Gastroesophageal sphincter (tissue), 4 donors: ENCODE results near the gene CCL26. TPM values are rescaled to one million over a fixed set of nuclear protein-coding genes. Genes with fewer than 3 reads are reported as not detected.

ENCODE experiments used
- ATAC-seq: fragments of 150-250 bp; one replicate; pipeline ENCODE4 v1.9.1; 2016; ENCODE audit warnings: mild to moderate bottlenecking, moderate library complexity
- H3K27ac ChIP-seq, 4 donors: fragments of 200-600 bp; sonication (generic) in 3 of 4; 1 replicate in 3 of 4; 2 replicates in 1 of 4; pipeline ENCODE4 v1.5.1; 2016 to 2019
- H3K27me3 ChIP-seq: fragments of 200-600 bp; sonication (generic); one replicate; pipeline ENCODE4 v1.5.1; 2019
- H3K36me3 ChIP-seq, 2 donors: fragments of 200-600 bp; sonication (generic); one replicate each; pipeline ENCODE4 v1.5.1; 2019; ENCODE audit warnings: control low read depth in 1 of 2
- H3K4me1 ChIP-seq, 3 donors: fragments of 200-600 bp; sonication (generic); 1 replicate in 2 of 3; 2 replicates in 1 of 3; pipeline ENCODE4 v1.5.1; 2016 to 2019; ENCODE audit warnings: control low read depth in 2 of 3
- H3K4me3 ChIP-seq, 2 donors: fragments of 200-600 bp; sonication (generic); one replicate each; pipeline ENCODE4 v1.5.1; 2019; ENCODE audit warnings: mild to moderate bottlenecking in 1 of 2, moderate library complexity in 1 of 2
- H3K9me3 ChIP-seq, 3 donors: fragments of 200-600 bp; sonication (generic); one replicate each; pipeline ENCODE4 v1.5.1; 2017 to 2019; ENCODE audit warnings: control low read depth in 2 of 3
- CTCF ChIP-seq, 4 experiments: fragments of 200-600 bp in 2 of 4; fragments of 450-650 bp in 2 of 4; sonication (generic) in 1 of 4; IDR thresholded peaks; one replicate each; pipeline ENCODE4 v1.5.1; 2017 to 2019; ENCODE audit warnings: antibody characterized with exemption in 4 of 4, mild to moderate bottlenecking in 2 of 4, moderate library complexity in 2 of 4
- EP300 ChIP-seq: sonication (generic); formaldehyde crosslinking; IDR thresholded peaks from one replicate; pipeline ENCODE4 v1.6.1; 2017; ENCODE audit warnings: antibody characterized with exemption, mild to moderate bottlenecking
- POLR2A ChIP-seq, 2 donors: fragments of 450-650 bp; IDR thresholded peaks; one replicate each; pipeline ENCODE4 v1.6.1; 2017; ENCODE audit warnings: antibody characterized with exemption in 2 of 2, mild to moderate bottlenecking in 2 of 2, moderate library complexity in 1 of 2
- POLR2AphosphoS5 ChIP-seq: sonication (generic); formaldehyde crosslinking; IDR thresholded peaks from one replicate; pipeline ENCODE4 v1.6.1; 2017; ENCODE audit warnings: antibody characterized with exemption
- WGBS, 2 donors: methylation state at CpG; one replicate each; pipeline ENCODE4 v1.1.5; 2018; ENCODE audit warnings: low coverage in 1 of 2; 5-methylcytosine and 5-hydroxymethylcytosine counted together
- total RNA-seq, 4 donors: library from RNA; depleted of rRNA; stranded (reverse); fragments of >200 nt; gene quantifications; one replicate each; pipeline ENCODE4 v1.1.0, GENCODE V29; 2016

CCL26 gene
- total RNA-seq, 4 donors from 2014 or later: 0.58 to 0.67 TPM; not detected in 2

GRCh38 chr7:75811894-75812678, 40.1 kb upstream of the CCL26 start:
- Histone ChIP-seq H3K36me3 (no peaks in the 10 kb centered on the region), H3K9me3 (peaks cover 0 to 9% (median 0%) of the 10 kb centered on the region in 3 donors), H3K4me3 (no peak overlapping the region), H3K27me3 (no peaks in the 10 kb centered on the region), H3K4me1 (no peaks in the 10 kb centered on the region), H3K27ac (no peak overlapping the region)
- ATAC-seq: no peak
- WGBS, 2 donors: 73 to 100% methylated on average over 1 to 6 of the region's 11 CpGs
- no peak for TF ChIP-seq POLR2A (IDR thresholded peaks at IDR 0.05)
- no peak for TF ChIP-seq POLR2AphosphoS5
- TF ChIP-seq EP300: no peak
- no peak for TF ChIP-seq CTCF (IDR thresholded peaks at IDR 0.05)

GRCh38 chr7:75809396-75809795, 37.4 kb upstream of the CCL26 start:
- ATAC-seq: no peak
- Histone ChIP-seq H3K27ac (no peak overlapping the region), H3K4me1 (no peaks in the 10 kb centered on the region), H3K36me3 (no peaks in the 10 kb centered on the region), H3K4me3 (no peak overlapping the region), H3K27me3 (no peaks in the 10 kb centered on the region), H3K9me3 (peaks cover 0 to 23% (median 0%) of the 10 kb centered on the region in 3 donors)
- WGBS, 2 donors: 62 to 79% methylated on average over 6 of the region's 6 CpGs
- TF ChIP-seq EP300: no peak
- TF ChIP-seq POLR2A (IDR thresholded peaks at IDR 0.05): no peak
- no peak for TF ChIP-seq POLR2AphosphoS5

- Histone ChIP-seq H3K4me3 (no peak overlapping the region), H3K27me3 (no peaks in the 10 kb centered on the region), H3K9me3 (peaks cover 0 to 23% (median 0%) of the 10 kb centered on the region in 3 donors), H3K27ac (no peak overlapping the region), H3K36me3 (no peaks in the 10 kb centered on the region), H3K4me1 (no peaks in the 10 kb centered on the region)
- TF ChIP-seq CTCF (IDR thresholded peaks at IDR 0.05): no peak
- no peak for TF ChIP-seq EP300
- no peak for TF ChIP-seq POLR2A (IDR thresholded peaks at IDR 0.05)
- TF ChIP-seq POLR2AphosphoS5: no peak
- WGBS, 2 donors: 40 to 56% methylated on average over 2 to 6 of the region's 6 CpGs
- ATAC-seq: no peak
Measured at GRCh38 chr7:75808106-75808505, 36.1 kb upstream of the CCL26 start.

GRCh38 chr7:75807452-75807851, 35.4 kb upstream of the CCL26 start:
- no peak for TF ChIP-seq POLR2AphosphoS5
- H3K9me3 ChIP-seq: peaks cover 0 to 23% (median 0%) of the 10 kb centered on the region in 3 donors
- no peak overlapping the region for H3K27ac ChIP-seq
- no peak overlapping the region for H3K4me3 ChIP-seq
- H3K36me3 ChIP-seq: no peaks in the 10 kb centered on the region
- WGBS, 2 donors: 73 to 87% methylated on average over 9 of the region's 9 CpGs
- H3K27me3 ChIP-seq: no peaks in the 10 kb centered on the region
- no peak for ATAC-seq
- H3K4me1 ChIP-seq: no peaks in the 10 kb centered on the region

GRCh38 chr7:75806560-75807307, 34.7 kb upstream of the CCL26 start:
- Histone ChIP-seq H3K4me1 (no peaks in the 10 kb centered on the region), H3K9me3 (peaks cover 0 to 23% (median 0%) of the 10 kb centered on the region in 3 donors)
- WGBS, 2 donors: 96 to 100% methylated on average over 2 to 3 of the region's 4 CpGs

More at GRCh38 chr7:75806560-75807307, 34.7 kb upstream of the CCL26 start:
- TF ChIP-seq POLR2AphosphoS5: no peak
- TF ChIP-seq EP300: no peak
- TF ChIP-seq POLR2A (IDR thresholded peaks at IDR 0.05): no peak
- no peak for TF ChIP-seq CTCF (IDR thresholded peaks at IDR 0.05)
- no peak for ATAC-seq
- Histone ChIP-seq H3K36me3 (no peaks in the 10 kb centered on the region), H3K27me3 (no peaks in the 10 kb centered on the region), H3K27ac (no peak overlapping the region), H3K4me3 (no peak overlapping the region)
